ENCODE results near the gene HPN.

HPN gene

GRCh38 chr19:35015954-35016351 lies 25.6 kb upstream of the HPN start:
- no peak overlapping the region for H2AFZ ChIP-seq (ENCODE audit: low read length)

GRCh38 chr19:35017507-35017906 lies 24.0 kb upstream of the HPN start:
- no peaks in the 10 kb centered on the region for H3K79me2 ChIP-seq (ENCODE audit: insufficient read depth, low read length)
- H3F3A ChIP-seq (ENCODE audit: low read depth), result no peaks in the 10 kb centered on the region
- H3K36me3 ChIP-seq (ENCODE audit: insufficient read depth, low read length), result peaks cover 69% of the 10 kb centered on the region; the same call in 1 of the 2 replicates
- H3K9ac ChIP-seq (ENCODE audit: low read depth, low read length, poor library complexity, severe bottlenecking), result no peak overlapping the region
- TF ChIP-seq EZH2phosphoT487 (IDR thresholded peaks at IDR 0.05; ENCODE audit: borderline replicate concordance), result no peak
- TF ChIP-seq, protein P1, sequence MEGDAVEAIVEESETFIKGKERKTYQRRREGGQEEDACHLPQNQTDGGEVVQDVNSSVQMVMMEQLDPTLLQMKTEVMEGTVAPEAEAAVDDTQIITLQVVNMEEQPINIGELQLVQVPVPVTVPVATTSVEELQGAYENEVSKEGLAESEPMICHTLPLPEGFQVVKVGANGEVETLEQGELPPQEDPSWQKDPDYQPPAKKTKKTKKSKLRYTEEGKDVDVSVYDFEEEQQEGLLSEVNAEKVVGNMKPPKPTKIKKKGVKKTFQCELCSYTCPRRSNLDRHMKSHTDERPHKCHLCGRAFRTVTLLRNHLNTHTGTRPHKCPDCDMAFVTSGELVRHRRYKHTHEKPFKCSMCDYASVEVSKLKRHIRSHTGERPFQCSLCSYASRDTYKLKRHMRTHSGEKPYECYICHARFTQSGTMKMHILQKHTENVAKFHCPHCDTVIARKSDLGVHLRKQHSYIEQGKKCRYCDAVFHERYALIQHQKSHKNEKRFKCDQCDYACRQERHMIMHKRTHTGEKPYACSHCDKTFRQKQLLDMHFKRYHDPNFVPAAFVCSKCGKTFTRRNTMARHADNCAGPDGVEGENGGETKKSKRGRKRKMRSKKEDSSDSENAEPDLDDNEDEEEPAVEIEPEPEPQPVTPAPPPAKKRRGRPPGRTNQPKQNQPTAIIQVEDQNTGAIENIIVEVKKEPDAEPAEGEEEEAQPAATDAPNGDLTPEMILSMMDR (conservative IDR thresholded peaks at IDR 0.05; ENCODE audit: low read length), result no peak
- no peak overlapping the region for H3K4me2 ChIP-seq (ENCODE audit: low read depth, low read length, poor library complexity, severe bottlenecking)
- H3K27me3 ChIP-seq (ENCODE audit: insufficient read depth, low read length, poor library complexity, severe bottlenecking), result no peaks in the 10 kb centered on the region
- peaks cover 12% of the 10 kb centered on the region for H4K20me1 ChIP-seq (ENCODE audit: insufficient read depth, low read length, poor library complexity, severe bottlenecking)
- H2AFZ ChIP-seq (ENCODE audit: low read length), result no peak overlapping the region
- H3K4me1 ChIP-seq (ENCODE audit: insufficient read depth, low read length, poor library complexity, severe bottlenecking), result peaks cover 16% of the 10 kb centered on the region
- no peaks in the 10 kb centered on the region for H3K9me3 ChIP-seq (ENCODE audit: insufficient read depth, low read depth, low read length)
- H3K4me3 ChIP-seq (ENCODE audit: low read length, poor library complexity, severe bottlenecking), result no peak overlapping the region
- no peaks in the 10 kb centered on the region for H3K9me2 ChIP-seq (replicated peaks; ENCODE audit: low read depth, low read length)

More at GRCh38 chr19:35015954-35016351, 25.6 kb upstream of the HPN start:
- Histone ChIP-seq H3K4me1 (ENCODE audit: insufficient read depth, low read length, poor library complexity, severe bottlenecking) (peaks cover 16% of the 10 kb centered on the region), H3K9ac (ENCODE audit: low read depth, low read length, poor library complexity, severe bottlenecking) (no peak overlapping the region), H3K9me3 (ENCODE audit: insufficient read depth, low read depth, low read length) (no peaks in the 10 kb centered on the region), H3K79me2 (ENCODE audit: insufficient read depth, low read length) (no peaks in the 10 kb centered on the region), H3K27me3 (ENCODE audit: insufficient read depth, low read length, poor library complexity, severe bottlenecking) (no peaks in the 10 kb centered on the region), H3K4me3 (ENCODE audit: low read length, poor library complexity, severe bottlenecking) (no peak overlapping the region), H4K20me1 (ENCODE audit: insufficient read depth, low read length, poor library complexity, severe bottlenecking) (peaks cover 12% of the 10 kb centered on the region), H3K36me3 (ENCODE audit: insufficient read depth, low read length) (peaks cover 68% of the 10 kb centered on the region; the same call in 1 of the 2 replicates), H3K9me2 (replicated peaks; ENCODE audit: low read depth, low read length) (no peaks in the 10 kb centered on the region), H3F3A (ENCODE audit: low read depth) (no peaks in the 10 kb centered on the region), H3K4me2 (ENCODE audit: low read depth, low read length, poor library complexity, severe bottlenecking) (no peak overlapping the region)
- TF ChIP-seq, protein P1 (conservative IDR thresholded peaks at IDR 0.05; ENCODE audit: low read length), result no peak
- no peak for TF ChIP-seq EZH2phosphoT487 (IDR thresholded peaks at IDR 0.05; ENCODE audit: borderline replicate concordance)

DNA sequence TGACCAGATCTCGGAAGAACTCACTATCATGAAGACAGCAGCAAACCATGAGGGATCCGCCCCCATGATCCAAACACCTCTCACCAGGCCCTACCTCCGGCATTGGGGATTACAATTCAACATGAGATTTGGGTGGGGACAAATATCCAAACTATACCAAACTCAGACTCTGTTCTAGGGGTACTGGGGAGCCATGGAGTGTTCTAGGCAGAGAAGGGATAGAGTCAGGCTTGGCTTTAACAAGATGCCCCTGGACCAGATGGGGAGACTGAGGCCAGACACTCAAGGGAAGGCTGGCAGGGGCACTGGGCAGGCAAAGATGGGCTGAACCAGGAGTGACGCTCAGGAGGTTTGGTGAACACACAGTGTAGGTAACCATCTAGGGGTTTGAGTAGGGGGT lies 23.1 kb upstream of the HPN start:
- no peak overlapping the region for H3K9ac ChIP-seq (ENCODE audit: low read depth, low read length, poor library complexity, severe bottlenecking)
- H3K79me2 ChIP-seq (ENCODE audit: insufficient read depth, low read length), result no peaks in the 10 kb centered on the region
- H4K20me1 ChIP-seq (ENCODE audit: insufficient read depth, low read length, poor library complexity, severe bottlenecking), result peaks cover 8% of the 10 kb centered on the region
- peaks cover 74% of the 10 kb centered on the region; the same call in 1 of the 2 replicates for H3K36me3 ChIP-seq (ENCODE audit: insufficient read depth, low read length)
- no peak overlapping the region for H3K4me3 ChIP-seq (ENCODE audit: low read length, poor library complexity, severe bottlenecking)
- H3K27me3 ChIP-seq (ENCODE audit: insufficient read depth, low read length, poor library complexity, severe bottlenecking), result no peaks in the 10 kb centered on the region
- H3K4me2 ChIP-seq (ENCODE audit: low read depth, low read length, poor library complexity, severe bottlenecking), result no peak overlapping the region
- H2AFZ ChIP-seq (ENCODE audit: low read length), result no peak overlapping the region
- H3K4me1 ChIP-seq (ENCODE audit: insufficient read depth, low read length, poor library complexity, severe bottlenecking), result peaks cover 12% of the 10 kb centered on the region
- no peaks in the 10 kb centered on the region for H3K9me2 ChIP-seq (replicated peaks; ENCODE audit: low read depth, low read length)
- H3K9me3 ChIP-seq (ENCODE audit: insufficient read depth, low read depth, low read length), result no peaks in the 10 kb centered on the region
- TF ChIP-seq, protein P1 (conservative IDR thresholded peaks at IDR 0.05; ENCODE audit: low read length), result no peak
- TF ChIP-seq EZH2phosphoT487 (IDR thresholded peaks at IDR 0.05; ENCODE audit: borderline replicate concordance), result no peak
- no peaks in the 10 kb centered on the region for H3F3A ChIP-seq (ENCODE audit: low read depth)

All from Loucy (cell line).